Measurements from ENCODE around the gene AIPL1.

Gene AIPL1

GRCh38 chr17:6461246-6461645 is 26.3 kb upstream of the AIPL1 start:
- H3K9me3 ChIP-seq (ENCODE audit: low read length), result no peaks in the 10 kb centered on the region
- no peaks in the 10 kb centered on the region for H3K79me2 ChIP-seq (ENCODE audit: insufficient read depth, low read length)

GRCh38 chr17:6460531-6461161 is 25.7 kb upstream of the AIPL1 start:
- Histone ChIP-seq H3K9me2 (ENCODE audit: low read depth, low read length) (no peaks in the 10 kb centered on the region), H3K4me3 (ENCODE audit: low read depth, low read length, poor library complexity, severe bottlenecking) (no peak overlapping the region), H3K4me2 (ENCODE audit: low read length) (no peak overlapping the region), H3K27me3 (ENCODE audit: insufficient read depth, low read length) (no peaks in the 10 kb centered on the region; the same call in 1 of the 2 replicates), H3K9ac (ENCODE audit: low read length) (no peak overlapping the region), H3K36me3 (ENCODE audit: insufficient read depth, low read length) (no peaks in the 10 kb centered on the region), H4K20me1 (ENCODE audit: insufficient read depth, low read length) (no peaks in the 10 kb centered on the region), H3K9me3 (ENCODE audit: low read length) (no peaks in the 10 kb centered on the region), H2AFZ (ENCODE audit: low read length) (no peak overlapping the region), H3K27ac (ENCODE audit: low read depth, low read length, poor library complexity, severe bottlenecking) (no peak overlapping the region), H3F3A (ENCODE audit: insufficient read depth, low read length) (no peaks in the 10 kb centered on the region), H3K4me1 (ENCODE audit: insufficient read depth, low read length, severe bottlenecking) (no peaks in the 10 kb centered on the region), H3K79me2 (ENCODE audit: insufficient read depth, low read length) (no peaks in the 10 kb centered on the region)
- TF ChIP-seq EZH2 (IDR thresholded peaks at IDR 0.05; ENCODE audit: borderline replicate concordance, low read length), result no peak
- TF ChIP-seq CTCF (IDR thresholded peaks at IDR 0.05; ENCODE audit: low read length), result no peak

More at GRCh38 chr17:6461246-6461645, 26.3 kb upstream of the AIPL1 start:
- H3K27ac ChIP-seq (ENCODE audit: low read depth, low read length, poor library complexity, severe bottlenecking), result no peak overlapping the region
- H3K27me3 ChIP-seq (ENCODE audit: insufficient read depth, low read length), result no peaks in the 10 kb centered on the region; the same call in 1 of the 2 replicates
- H3F3A ChIP-seq (ENCODE audit: insufficient read depth, low read length), result no peaks in the 10 kb centered on the region
- H3K9ac ChIP-seq (ENCODE audit: low read length), result no peak overlapping the region
- H3K4me2 ChIP-seq (ENCODE audit: low read length), result no peak overlapping the region
- no peak overlapping the region for H2AFZ ChIP-seq (ENCODE audit: low read length)
- no peaks in the 10 kb centered on the region for H3K36me3 ChIP-seq (ENCODE audit: insufficient read depth, low read length)
- H3K9me2 ChIP-seq (ENCODE audit: low read depth, low read length), result no peaks in the 10 kb centered on the region
- no peak overlapping the region for H3K4me3 ChIP-seq (ENCODE audit: low read depth, low read length, poor library complexity, severe bottlenecking)
- no peaks in the 10 kb centered on the region for H4K20me1 ChIP-seq (ENCODE audit: insufficient read depth, low read length)
- H3K4me1 ChIP-seq (ENCODE audit: insufficient read depth, low read length, severe bottlenecking), result no peaks in the 10 kb centered on the region
- TF ChIP-seq CTCF (IDR thresholded peaks at IDR 0.05; ENCODE audit: low read length) (no peak), EZH2 (IDR thresholded peaks at IDR 0.05; ENCODE audit: borderline replicate concordance, low read length) (no peak)

- H4K20me1 ChIP-seq (ENCODE audit: insufficient read depth, low read length), result no peaks in the 10 kb centered on the region
- no peak overlapping the region for H3K4me3 ChIP-seq (ENCODE audit: low read depth, low read length, poor library complexity, severe bottlenecking)
- H3K27ac ChIP-seq (ENCODE audit: low read depth, low read length, poor library complexity, severe bottlenecking), result no peak overlapping the region
- no peak overlapping the region for H3K4me2 ChIP-seq (ENCODE audit: low read length)
- no peaks in the 10 kb centered on the region for H3K36me3 ChIP-seq (ENCODE audit: insufficient read depth, low read length)
- H3K9me3 ChIP-seq (ENCODE audit: low read length), result no peaks in the 10 kb centered on the region
- no peak for TF ChIP-seq CTCF (IDR thresholded peaks at IDR 0.05; ENCODE audit: low read length)
- TF ChIP-seq EZH2 (IDR thresholded peaks at IDR 0.05; ENCODE audit: borderline replicate concordance, low read length), result no peak
- H3K9me2 ChIP-seq (ENCODE audit: low read depth, low read length), result no peaks in the 10 kb centered on the region
- H3F3A ChIP-seq (ENCODE audit: insufficient read depth, low read length), result no peaks in the 10 kb centered on the region
- H3K9ac ChIP-seq (ENCODE audit: low read length), result no peak overlapping the region
- no peaks in the 10 kb centered on the region; the same call in 1 of the 2 replicates for H3K27me3 ChIP-seq (ENCODE audit: insufficient read depth, low read length)
- no peaks in the 10 kb centered on the region for H3K79me2 ChIP-seq (ENCODE audit: insufficient read depth, low read length)
- H2AFZ ChIP-seq (ENCODE audit: low read length), result no peak overlapping the region
- no peaks in the 10 kb centered on the region for H3K4me1 ChIP-seq (ENCODE audit: insufficient read depth, low read length, severe bottlenecking)
These were observed 23.6 kb upstream of the AIPL1 start for GRCh38 chr17:6458460-6458950.

All from OCI-LY1 (cell line).